ENCODE results near the gene PER3.

The PER3 gene

DNA sequence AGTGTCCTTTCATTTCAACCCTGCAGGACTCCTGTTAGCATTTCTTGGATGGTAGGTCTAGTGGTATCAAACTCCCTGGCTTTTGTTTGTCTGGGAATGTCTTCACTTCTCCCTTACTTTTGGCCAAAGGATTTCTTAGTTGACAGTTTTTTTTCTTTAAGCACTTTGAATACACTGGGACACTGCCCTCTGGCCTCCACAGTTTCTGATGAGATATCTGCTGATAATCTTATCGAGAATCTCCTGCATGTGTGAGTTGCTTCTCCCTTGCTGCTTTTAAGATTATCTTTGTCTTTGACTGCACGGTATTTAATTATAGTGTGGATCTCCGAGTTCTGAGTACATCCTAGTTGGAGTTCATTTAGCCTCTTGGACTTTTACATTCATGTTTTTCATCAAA lies 55.4 kb downstream of the PER3 start:
- DNase-seq = no peak

DNA sequence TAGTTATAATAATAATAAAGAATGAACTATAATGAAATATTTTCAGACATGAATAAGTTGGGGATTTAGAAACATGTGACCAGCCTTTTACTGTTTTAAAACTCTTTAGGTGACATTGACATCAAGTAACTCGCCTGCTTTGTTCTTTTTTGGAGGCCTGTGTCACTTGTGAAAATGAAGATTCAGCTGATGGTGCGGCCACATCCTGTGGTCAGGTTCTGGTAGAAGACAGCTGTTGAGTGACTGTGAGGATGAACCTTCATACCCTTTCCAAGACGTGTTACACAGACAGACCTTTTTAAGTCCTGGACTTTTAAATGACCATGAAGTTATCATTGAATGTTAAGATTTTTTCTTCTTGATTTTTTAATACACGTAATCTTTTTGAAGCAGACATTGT lies 58.4 kb downstream of the PER3 start:
- no peak for DNase-seq

DNA sequence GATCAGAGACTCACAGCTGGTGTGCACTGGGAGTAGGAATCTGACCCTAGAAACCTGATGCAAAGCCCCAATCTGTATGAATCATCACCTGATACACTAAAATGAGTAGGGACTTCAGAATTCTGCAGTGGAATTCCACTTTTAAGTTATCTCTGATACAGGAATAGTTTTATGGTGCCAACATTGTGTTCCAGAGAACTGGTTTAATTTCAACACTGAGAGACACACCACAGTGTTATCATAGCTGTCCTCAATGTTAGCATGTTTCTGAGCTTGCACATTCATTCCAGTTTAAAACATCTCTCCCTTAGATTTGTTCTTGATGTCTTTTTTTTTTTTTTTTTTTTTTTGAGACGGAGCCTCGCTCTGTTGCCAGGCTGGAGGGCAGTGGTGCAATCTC lies 61.7 kb downstream of the PER3 start:
- no peak for DNase-seq

- DNase-seq = no peak
Measured at GRCh38 chr1:7846656-7847055, 62.6 kb downstream of the PER3 start.

GRCh38 chr1:7847599-7847998 lies 63.5 kb downstream of the PER3 start:
- DNase-seq = no peak

- DNase-seq = no peak
Measured at GRCh38 chr1:7850786-7851185, 66.7 kb downstream of the PER3 start.

DNA sequence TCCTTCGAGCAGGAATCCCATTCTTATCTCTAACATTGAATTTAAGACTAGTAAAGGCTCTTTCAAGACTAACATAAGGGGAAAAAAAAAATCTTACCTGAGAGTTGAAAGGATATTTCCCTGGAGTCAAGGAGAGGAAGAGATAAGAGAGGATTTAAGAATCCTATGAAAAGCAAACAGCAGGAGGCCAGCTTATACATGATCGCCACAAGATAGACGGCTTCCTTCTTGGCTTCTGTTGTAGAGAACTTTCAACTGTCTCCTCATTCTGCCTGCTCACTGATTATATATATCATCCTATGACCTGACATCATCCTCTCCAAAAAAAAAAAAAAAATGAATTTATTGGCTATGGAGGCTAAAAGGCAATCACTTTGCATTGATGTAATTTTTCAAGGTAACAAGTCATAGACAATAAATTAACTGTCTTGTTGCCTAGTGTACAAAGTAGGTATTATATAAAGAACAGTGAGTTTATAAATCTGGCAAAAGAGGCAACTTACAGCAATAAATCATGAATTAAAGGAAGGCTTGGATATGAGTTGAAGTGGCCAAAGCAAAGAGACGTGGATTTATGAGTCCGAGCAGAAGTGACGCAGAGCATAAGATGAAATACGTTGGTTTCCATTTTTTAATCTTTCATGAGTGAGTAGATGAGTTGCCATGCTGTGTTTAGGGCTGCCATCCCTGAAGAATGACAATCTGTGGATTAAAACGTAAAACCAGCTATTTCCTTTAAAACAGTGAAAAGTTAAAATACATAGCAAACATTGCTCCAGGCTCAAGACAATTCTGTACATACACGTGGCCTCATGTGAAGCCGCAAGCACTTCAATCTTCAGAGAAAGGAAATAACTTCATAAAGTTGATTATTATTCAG lies 69.0 kb downstream of the PER3 start, which contains the start of gene UTS2:
Gene UTS2 (minus strand): TSS at position 262 of the 880 bp plus-strand sequence. CDS start 62 bp downstream, at position 200.
- DNase-seq = no peak

DNA sequence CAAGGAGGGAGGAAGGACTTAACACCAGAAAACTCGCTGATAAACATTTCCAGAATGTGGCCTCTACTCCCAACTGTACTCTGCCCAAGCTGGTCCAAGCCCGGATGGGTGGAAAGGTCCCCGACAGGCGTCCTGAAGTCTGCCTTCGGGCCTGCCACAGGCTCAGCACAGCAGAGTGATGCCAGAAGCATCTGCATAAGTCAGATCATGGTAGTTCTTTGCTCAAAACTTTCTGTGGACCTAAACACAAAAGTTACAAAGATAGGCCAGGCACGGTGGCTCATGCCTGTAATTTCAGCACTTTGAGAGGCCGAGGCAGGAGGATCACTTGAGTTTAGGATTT lies 69.6 kb downstream of the PER3 start:
- DNase-seq = no peak

- DNase-seq = no peak
Measured at GRCh38 chr1:7856345-7856744, 72.3 kb downstream of the PER3 start.

- DNase-seq = no peak
Measured at GRCh38 chr1:7857000-7857399, 72.9 kb downstream of the PER3 start.

GRCh38 chr1:7857985-7858384 lies 73.9 kb downstream of the PER3 start:
- DNase-seq = no peak

DNA sequence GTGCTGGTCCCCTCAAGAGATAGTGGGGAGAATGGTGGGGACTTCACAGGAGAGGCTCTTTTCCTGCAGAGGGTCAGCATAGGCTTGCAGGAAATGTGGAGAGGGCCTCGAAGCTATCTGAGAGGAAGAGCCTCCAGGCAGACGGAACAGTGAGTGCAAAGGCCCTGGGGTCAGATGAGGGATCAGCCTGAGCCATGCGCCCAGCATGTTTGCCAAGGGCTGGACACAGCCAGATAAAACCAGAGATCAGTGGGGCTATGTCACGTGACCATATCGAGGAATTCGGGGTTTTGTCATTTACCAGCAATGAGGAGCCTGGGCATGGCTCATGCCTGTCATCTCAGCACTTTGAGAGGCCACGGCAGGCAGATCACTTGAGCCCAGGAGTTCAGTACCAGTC lies 75.3 kb downstream of the PER3 start:
- DNase-seq = no peak

GRCh38 chr1:7860130-7860529 lies 76.0 kb downstream of the PER3 start:
- no peak for DNase-seq

- no peak for DNase-seq
Measured at GRCh38 chr1:7861452-7861851, 77.4 kb downstream of the PER3 start.

DNA sequence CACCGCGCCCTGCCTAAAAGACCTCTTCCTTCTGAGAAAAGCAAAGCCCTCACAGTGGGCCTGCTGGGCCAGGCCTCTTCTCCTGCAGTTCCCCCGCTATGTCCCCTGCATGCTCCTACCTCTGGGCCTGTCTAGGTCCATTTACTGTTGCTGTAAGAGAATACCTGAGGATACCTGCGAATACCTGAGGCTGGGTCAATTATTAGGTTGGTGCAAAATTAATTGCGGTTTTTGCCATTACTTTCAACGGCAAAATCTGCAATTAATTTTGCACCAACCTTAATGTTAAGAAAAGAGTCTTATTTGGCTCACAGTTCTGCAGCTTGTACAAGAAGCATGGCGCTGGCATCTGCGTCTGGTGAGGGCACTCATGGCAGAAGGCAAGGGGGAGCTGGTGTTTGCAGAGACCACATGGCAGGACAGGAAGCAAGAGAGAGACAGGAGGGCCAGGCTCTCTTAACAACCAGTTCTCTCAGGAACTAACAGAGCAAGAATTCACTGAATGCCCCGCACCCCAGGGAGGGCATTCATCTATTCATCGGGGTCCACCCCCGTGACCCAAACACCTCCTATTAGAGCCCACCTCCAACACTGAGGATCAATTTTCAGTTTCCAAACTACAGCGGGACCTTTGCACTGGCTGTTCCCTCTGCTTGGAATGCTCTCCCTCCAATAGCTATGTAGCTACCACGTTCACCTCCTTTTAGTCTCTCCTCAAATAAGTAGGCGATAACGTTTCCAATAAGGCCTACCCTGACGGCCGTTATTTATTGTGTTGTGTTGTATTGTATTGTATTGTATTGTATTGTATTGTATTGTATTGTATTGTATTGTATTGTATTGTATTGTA lies 78.3 kb downstream of the PER3 start:
- no peak for DNase-seq

GRCh38 chr1:7863756-7864328 lies 79.8 kb downstream of the PER3 start:
- no peak for DNase-seq

GRCh38 chr1:7865978-7866377 lies 81.9 kb downstream of the PER3 start:
- no peak for DNase-seq

DNA sequence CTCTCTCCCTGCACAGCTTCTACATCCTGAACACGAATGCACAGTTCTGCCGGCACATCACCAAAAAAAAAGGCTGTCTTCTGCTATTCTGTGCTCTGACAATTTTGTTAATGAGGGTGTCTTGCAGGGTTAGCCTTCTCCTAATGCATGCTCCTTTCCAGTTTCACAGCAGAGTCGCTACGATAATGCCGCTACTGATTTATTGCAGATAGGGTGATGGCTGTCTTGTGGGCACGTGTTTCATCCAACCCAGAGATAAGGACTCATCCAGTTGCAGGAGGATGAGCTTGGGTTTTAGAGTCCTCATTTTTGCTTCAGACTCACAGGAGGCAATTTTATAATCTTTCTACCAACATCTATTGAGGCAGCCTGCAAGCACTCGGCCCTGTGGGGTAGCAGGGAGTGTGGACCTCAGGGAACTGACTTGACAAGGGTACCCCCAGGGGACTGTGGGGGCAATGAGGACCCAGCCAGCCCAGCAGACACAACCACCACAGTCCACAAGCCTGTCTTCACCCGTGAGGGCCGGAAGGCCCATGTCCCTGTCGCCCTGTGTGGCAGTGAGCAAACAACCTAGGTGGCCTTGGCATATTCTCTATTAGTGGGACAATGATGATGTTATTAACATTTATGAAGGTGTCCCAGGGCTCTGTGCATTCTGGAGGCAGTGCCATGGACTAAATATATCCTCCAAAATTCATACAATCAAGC lies 84.1 kb downstream of the PER3 start:
- no peak for DNase-seq

DNA sequence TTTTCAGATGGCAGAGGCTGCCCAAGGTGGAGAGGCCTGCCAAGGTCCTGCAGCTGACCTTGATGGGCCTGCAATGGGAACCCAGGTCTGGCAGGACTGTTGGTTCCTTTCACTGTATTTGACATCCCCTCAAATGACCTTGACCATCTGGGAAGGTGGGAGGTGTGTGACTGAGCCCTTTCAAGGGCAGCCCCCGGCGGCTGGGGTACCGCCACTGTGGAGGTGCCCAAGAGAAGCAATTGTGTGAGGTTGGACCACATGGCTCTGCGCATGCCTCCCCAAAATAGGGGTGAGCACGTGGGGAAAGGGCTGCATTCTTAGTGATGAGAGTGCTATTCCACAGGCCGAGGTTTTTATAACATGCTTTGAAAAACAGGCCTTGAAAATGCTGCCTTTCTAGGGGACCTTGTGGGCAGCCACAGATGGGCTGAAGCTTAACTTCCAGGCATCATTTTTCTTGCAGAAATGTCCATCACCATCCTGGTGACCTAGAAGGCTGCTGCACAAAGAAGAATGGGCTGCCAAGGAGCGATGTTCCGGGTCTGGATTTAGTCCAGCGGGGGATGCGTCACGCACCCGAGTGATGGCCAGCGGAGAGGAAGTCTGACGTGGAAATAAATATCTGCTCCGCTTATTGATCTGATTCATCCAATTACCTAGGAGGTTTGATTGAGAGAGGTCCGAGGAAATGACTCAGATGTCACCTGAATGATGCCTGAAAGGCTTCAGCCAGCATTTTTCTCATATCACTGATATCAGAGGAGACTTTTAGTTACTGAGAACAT lies 85.2 kb downstream of the PER3 start:
- no peak for DNase-seq

DNA sequence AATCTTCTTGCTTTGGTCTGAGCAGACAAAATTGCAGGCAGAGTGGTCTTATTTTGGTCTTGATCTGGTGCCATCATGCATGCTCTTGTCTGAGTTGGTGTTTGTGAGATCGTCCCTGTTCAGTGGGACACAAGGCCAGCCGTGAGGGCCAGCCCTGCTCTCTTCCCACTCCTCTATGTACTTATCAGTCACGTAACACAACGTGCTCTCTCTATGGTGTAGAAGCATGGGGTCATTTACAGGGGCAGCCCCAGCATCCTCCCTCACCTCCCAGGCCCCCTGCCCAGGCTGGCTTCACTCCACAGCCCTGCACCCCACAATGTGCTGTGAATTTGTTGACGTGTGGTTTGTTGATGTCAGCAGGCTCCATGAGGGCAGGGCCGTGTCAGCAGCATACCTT lies 87.0 kb downstream of the PER3 start:
- no peak for DNase-seq

DNA sequence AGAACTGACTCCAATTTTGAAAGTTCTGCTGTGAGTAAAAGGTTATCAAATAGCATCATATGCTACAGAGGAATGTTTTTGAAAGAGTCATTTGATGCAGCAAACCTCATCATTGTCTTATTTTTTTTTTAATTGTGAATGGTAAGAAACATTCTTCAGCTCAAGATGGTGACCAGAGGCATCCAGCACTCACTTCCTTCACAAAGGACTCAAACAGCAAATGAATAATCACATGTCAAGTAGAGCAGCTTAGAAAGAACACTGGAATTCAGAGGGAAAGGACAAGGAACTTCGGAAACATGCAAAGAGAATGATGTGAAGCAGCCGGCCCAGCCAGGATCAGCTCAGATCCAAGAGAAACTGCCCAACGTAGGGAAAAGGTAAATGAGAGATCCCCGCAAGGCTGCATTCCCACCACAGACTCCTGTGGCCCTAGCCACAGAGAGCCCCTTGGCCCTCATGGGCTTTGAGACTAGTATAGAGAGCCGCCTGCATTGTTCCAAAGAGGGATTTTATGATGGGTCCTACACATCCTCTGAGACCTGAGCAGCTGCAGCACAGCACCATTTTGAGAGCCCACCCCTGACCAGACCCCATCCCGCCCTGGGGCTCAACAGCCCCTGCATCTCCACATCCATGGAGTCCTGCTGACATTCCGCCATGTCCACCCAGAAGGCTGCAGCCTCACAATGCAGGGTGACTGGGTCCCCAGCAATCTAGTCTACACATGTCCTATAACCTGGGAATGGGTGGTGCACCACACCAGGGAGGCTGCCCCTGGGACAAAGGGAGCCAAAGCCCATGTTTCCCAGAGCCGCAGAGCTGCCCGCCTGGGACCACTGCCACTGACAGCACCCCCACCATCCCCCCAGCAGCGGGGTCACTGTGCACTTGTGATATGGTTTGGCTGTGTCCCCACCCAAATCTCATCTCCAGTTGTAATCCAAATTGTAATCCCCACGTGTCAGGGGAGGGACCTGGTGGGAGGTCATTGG lies 90.0 kb downstream of the PER3 start:
- DNase-seq = no peak
